Measurements from ENCODE around the gene MFSD2B. TPM values are rescaled to one million over a fixed set of nuclear protein-coding genes. Genes with fewer than 3 reads are reported as not detected.

The MFSD2B gene
- total and polyA plus RNA-seq, 10 of the 15 experiments (the other 5 are each of a cell fraction or from before 2014, with no cell fraction given), result 0.07 to 0.51 (median 0.16) TPM; not detected in 4

- Histone ChIP-seq H2AFZ (ENCODE audit: control insufficient read depth, low read depth, low read length) (no peak overlapping the region; the same call in 1 of the 2 replicates), H3K9me3 (replicated peaks; ENCODE audit: control insufficient read depth, insufficient read depth, low read length) (no peaks in the 10 kb centered on the region), H3K36me3 (ENCODE audit: control insufficient read depth in 2 of 2, insufficient read depth in 2 of 2, low read length in 1 of 2) (no peaks in the 10 kb centered on the region), H3K4me2 (ENCODE audit: control insufficient read depth, insufficient read depth) (peak overlapping the region; percentile 90; the same call in 1 of the 2 replicates), H3K9ac (ENCODE audit: control insufficient read depth, insufficient read depth, low read length) (no peak overlapping the region), H3K4me1 (ENCODE audit: control insufficient read depth, insufficient read depth, low read length) (peaks cover 11% of the 10 kb centered on the region), H3K4me3 (peak overlapping the region; percentile 54; the same call in 1 of the 2 replicates), H3K79me2 (ENCODE audit: control insufficient read depth, insufficient read depth, low read length) (peaks cover 7% of the 10 kb centered on the region), H3K27ac (ENCODE audit: control insufficient read depth, insufficient read depth) (no peak overlapping the region), H4K20me1 (ENCODE audit: control insufficient read depth, insufficient read depth) (no peaks in the 10 kb centered on the region), H3K27me3 (replicated peaks in 1 of 2; ENCODE audit: control insufficient read depth in 2 of 2, insufficient read depth in 2 of 2, low read length in 1 of 2) (peaks cover 0 to 5% of the 10 kb centered on the region in 2 experiments; a peak in 3 of 4 replicates)
- SMC1A ChIA-PET (ENCODE audit: uncharacterized antibody, unreplicated experiment), result interaction anchor here (1.3 kb wide), 1 partner anchor 10 kb away, joined by 3 read pairs; no protein-coding TSS in a partner anchor
- ATAC-seq, result no peak
- RAD21 ChIA-PET (ENCODE audit: unreplicated experiment), result no interaction called here
- no TSS peak for BruUV-seq (replicated peaks)
- 22% methylated on average over 45 of the region's 47 CpGs for WGBS (ENCODE audit: insufficient coverage, insufficient replicate concordance, low lambda C conversion rate, missing lambda C conversion rate)
- no peak for FAIRE-seq
- in situ Hi-C loops (cut with MboI), result no loop called here
- CTCF ChIA-PET, result interaction anchor here (0.9 to 3.7 kb wide), 3 partner anchors 32 to 226 kb away, joined by 3 to 26 read pairs (median 5); partner anchors contain the start of gene ATAD2B
- DNase-seq (ENCODE audit: low read depth, low spot score), result no peak
- intact Hi-C loops (cut with micrococcal nuclease; ENCODE audit: unreplicated experiment), result no loop called here
- POLR2A ChIA-PET, result interaction anchor here (1.0 to 1.1 kb wide), 2 partner anchors 11 to 17 kb away, joined by 3 read pairs; no protein-coding TSS in a partner anchor
- TF ChIP-seq SUZ12 (IDR thresholded peaks at IDR 0.05; ENCODE audit: unreplicated experiment), result peak; percentile 46
- TF ChIP-seq MAX (IDR thresholded peaks at IDR 0.05; ENCODE audit: low read depth, low read length), result no peak
These were observed 40.4 kb downstream of the MFSD2B start for GRCh38 chr2:24050041-24050979.

DNA sequence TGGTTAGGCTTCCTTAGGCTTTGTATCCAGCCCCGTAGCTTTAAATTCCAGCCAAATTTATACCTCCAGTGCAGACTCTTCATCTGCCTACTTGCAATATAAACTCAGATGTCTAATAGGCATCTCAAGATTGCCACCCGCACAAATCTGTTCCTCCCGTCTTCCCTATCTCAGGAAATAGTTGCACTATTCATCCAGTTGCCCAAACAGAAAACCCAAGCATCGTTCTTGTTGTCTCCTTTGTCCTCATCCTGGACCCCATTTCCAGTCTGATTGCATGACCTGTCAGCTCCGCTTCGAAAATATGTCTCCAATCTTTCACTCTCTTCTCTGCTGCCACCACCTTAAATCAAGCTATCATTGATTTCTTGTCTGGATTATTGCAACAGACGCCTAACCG lies 41.9 kb downstream of the MFSD2B start:
- Histone ChIP-seq H2AFZ (ENCODE audit: control insufficient read depth, low read depth, low read length) (no peak overlapping the region), H3K36me3 (ENCODE audit: control insufficient read depth in 2 of 2, insufficient read depth in 2 of 2, low read length in 1 of 2) (no peaks in the 10 kb centered on the region), H3K4me1 (ENCODE audit: control insufficient read depth, insufficient read depth, low read length) (peaks cover 7% of the 10 kb centered on the region; the same call in 1 of the 2 replicates), H3K4me3 (no peak overlapping the region), H3K4me2 (ENCODE audit: control insufficient read depth, insufficient read depth) (no peak overlapping the region), H3K9ac (ENCODE audit: control insufficient read depth, insufficient read depth, low read length) (no peak overlapping the region), H3K27me3 (replicated peaks in 1 of 2; ENCODE audit: control insufficient read depth in 2 of 2, insufficient read depth in 2 of 2, low read length in 1 of 2) (peaks cover 0 to 5% of the 10 kb centered on the region in 2 experiments; a peak in 3 of 4 replicates), H3K9me3 (replicated peaks; ENCODE audit: control insufficient read depth, insufficient read depth, low read length) (no peaks in the 10 kb centered on the region), H3K79me2 (ENCODE audit: control insufficient read depth, insufficient read depth, low read length) (peaks cover 3% of the 10 kb centered on the region), H4K20me1 (ENCODE audit: control insufficient read depth, insufficient read depth) (no peaks in the 10 kb centered on the region), H3K27ac (ENCODE audit: control insufficient read depth, insufficient read depth) (no peak overlapping the region)
- TF ChIP-seq, protein P1, sequence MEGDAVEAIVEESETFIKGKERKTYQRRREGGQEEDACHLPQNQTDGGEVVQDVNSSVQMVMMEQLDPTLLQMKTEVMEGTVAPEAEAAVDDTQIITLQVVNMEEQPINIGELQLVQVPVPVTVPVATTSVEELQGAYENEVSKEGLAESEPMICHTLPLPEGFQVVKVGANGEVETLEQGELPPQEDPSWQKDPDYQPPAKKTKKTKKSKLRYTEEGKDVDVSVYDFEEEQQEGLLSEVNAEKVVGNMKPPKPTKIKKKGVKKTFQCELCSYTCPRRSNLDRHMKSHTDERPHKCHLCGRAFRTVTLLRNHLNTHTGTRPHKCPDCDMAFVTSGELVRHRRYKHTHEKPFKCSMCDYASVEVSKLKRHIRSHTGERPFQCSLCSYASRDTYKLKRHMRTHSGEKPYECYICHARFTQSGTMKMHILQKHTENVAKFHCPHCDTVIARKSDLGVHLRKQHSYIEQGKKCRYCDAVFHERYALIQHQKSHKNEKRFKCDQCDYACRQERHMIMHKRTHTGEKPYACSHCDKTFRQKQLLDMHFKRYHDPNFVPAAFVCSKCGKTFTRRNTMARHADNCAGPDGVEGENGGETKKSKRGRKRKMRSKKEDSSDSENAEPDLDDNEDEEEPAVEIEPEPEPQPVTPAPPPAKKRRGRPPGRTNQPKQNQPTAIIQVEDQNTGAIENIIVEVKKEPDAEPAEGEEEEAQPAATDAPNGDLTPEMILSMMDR (IDR thresholded peaks at IDR 0.05 in 2 of 3, conservative IDR thresholded peaks at IDR 0.05 in 1 of 3; ENCODE audit: control insufficient read depth in 2 of 3, extremely low read depth in 1 of 3, insufficient read depth in 1 of 3, low read depth in 3 of 3, low read length in 3 of 3), result no peak
- TF ChIP-seq ZZZ3 (IDR thresholded peaks at IDR 0.05; ENCODE audit: control insufficient read depth, insufficient read length, low read depth), result no peak
- no TSS peak for BruUV-seq (replicated peaks)
- SMC1A ChIA-PET (ENCODE audit: uncharacterized antibody, unreplicated experiment), result interaction anchor here (1.0 to 1.3 kb wide), 3 partner anchors 8 to 228 kb away, joined by 3 read pairs; partner anchors contain the start of gene UBXN2A
- CTCF ChIA-PET, result interaction anchor here (1.7 kb wide), 1 partner anchor 227 kb away, joined by 5 read pairs; no protein-coding TSS in a partner anchor
- no peak for ATAC-seq
- WGBS (ENCODE audit: insufficient coverage, insufficient replicate concordance, low lambda C conversion rate, missing lambda C conversion rate), result 60% methylated on average over 8 of the region's 8 CpGs
- in situ Hi-C loops (cut with MboI), result no loop called here
- intact Hi-C loops (cut with micrococcal nuclease; ENCODE audit: unreplicated experiment), result no loop called here
- RAD21 ChIA-PET (ENCODE audit: unreplicated experiment), result no interaction called here
- POLR2A ChIA-PET, result interaction anchor here (0.6 to 0.9 kb wide), 3 partner anchors 55 to 134 kb away, joined by 4 to 6 read pairs (median 4); no protein-coding TSS in a partner anchor
- no peak for DNase-seq (ENCODE audit: low read depth, low spot score)
- FAIRE-seq, result no peak
